ENCODE data around the gene CKAP5.
A peak's percentile ranks its signal among the peaks of the same experiment; 100 is the strongest.

CKAP5 gene

DNA sequence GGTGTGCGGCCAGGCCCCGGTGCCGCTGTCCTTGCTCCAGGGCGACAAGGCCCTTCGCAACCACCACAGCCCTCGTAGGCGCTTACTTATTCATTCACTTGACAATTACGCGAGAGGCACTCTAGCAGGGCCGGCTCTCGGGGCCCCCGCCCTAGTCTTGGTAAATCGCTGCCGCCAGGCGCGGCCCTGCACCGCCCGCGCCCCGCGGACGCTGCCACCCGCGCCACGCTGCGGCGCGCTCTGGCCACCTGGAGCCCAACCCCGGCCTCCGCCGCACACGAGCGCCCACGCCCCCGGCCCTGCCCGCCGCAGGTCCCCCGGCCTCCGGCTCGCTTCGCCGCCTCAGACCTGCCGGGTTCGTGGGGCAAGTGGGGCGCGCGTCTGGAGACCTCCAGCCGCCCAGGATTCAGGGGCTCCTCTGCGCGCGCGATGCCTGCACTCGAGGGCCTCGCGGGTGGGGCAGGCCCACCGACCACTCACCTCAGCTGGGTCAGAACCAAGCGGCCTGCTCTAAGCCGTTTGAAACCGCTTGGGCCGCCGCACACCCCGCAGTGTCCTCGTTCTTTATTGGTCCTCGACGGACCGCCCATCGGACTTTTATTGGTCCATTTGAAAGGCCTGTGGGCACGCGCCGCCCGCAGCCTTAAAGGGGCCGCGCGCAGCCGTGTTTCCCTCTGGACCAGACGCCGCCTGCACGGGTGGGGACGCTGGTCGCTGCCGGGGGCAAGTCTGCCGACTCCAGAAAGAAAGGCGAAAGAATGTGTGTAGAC, at the start of gene CKAP5:
Gene CKAP5 (minus strand): TSS at position 541 of the 770 bp plus-strand sequence. CDS start 25,049 bp downstream, outside the sequence.
- H3K79me2 ChIP-seq: peaks cover 15% of the 10 kb centered on the region
- H3K4me3 ChIP-seq (ENCODE audit: low read depth, low read length): peak within 1 kb of the TSS; percentile 71
- H3K27me3 ChIP-seq (ENCODE audit: control insufficient read depth, insufficient read depth, low read length): no peaks in the 10 kb centered on the region
- H3K36me3 ChIP-seq (ENCODE audit: control insufficient read depth, insufficient read depth, low read length): no peaks in the 10 kb centered on the region
- H3K4me1 ChIP-seq: no peaks in the 10 kb centered on the region
- no peak within 1 kb of the TSS for H3K9ac ChIP-seq
- H2AFZ ChIP-seq: peak within 1 kb of the TSS; percentile 85
- TF ChIP-seq, protein P1, sequence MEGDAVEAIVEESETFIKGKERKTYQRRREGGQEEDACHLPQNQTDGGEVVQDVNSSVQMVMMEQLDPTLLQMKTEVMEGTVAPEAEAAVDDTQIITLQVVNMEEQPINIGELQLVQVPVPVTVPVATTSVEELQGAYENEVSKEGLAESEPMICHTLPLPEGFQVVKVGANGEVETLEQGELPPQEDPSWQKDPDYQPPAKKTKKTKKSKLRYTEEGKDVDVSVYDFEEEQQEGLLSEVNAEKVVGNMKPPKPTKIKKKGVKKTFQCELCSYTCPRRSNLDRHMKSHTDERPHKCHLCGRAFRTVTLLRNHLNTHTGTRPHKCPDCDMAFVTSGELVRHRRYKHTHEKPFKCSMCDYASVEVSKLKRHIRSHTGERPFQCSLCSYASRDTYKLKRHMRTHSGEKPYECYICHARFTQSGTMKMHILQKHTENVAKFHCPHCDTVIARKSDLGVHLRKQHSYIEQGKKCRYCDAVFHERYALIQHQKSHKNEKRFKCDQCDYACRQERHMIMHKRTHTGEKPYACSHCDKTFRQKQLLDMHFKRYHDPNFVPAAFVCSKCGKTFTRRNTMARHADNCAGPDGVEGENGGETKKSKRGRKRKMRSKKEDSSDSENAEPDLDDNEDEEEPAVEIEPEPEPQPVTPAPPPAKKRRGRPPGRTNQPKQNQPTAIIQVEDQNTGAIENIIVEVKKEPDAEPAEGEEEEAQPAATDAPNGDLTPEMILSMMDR (IDR thresholded peaks at IDR 0.05): no peak
- no peak within 1 kb of the TSS for H3K27ac ChIP-seq
- H3K4me2 ChIP-seq (ENCODE audit: low read length): peak within 1 kb of the TSS; percentile 77
- H3K9me3 ChIP-seq (ENCODE audit: control insufficient read depth, low read length): no peaks in the 10 kb centered on the region

DNA sequence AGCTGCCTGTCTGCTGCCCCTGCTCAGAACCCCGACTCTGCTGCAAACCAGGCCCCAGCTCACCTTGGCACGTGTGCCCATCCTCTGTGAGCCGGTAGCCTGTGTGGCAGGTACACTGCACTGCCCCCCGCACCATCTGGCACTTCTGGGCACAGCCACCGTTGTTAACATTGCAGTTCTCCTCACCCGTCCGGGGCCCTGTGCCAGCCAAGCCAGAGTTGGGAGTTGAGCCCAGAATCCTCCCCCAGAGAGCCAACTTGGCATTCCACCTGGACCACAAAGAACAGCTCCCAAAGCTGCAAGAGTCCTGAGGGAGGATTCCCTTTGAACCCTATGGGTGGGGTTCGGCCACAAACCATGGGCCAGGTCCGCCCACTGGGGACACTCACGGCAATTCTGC, 49.7 kb upstream of the CKAP5 start:
- H3K27me3 ChIP-seq (ENCODE audit: control insufficient read depth, insufficient read depth, low read length): no peaks in the 10 kb centered on the region
- H3K4me3 ChIP-seq (ENCODE audit: low read depth, low read length): no peak overlapping the region
- no peak overlapping the region for H2AFZ ChIP-seq
- H3K9ac ChIP-seq: no peak overlapping the region
- TF ChIP-seq, protein P1 (IDR thresholded peaks at IDR 0.05): no peak
- H3K36me3 ChIP-seq (ENCODE audit: control insufficient read depth, insufficient read depth, low read length): no peaks in the 10 kb centered on the region
- no peak overlapping the region for H3K27ac ChIP-seq
- no peaks in the 10 kb centered on the region for H3K9me3 ChIP-seq (ENCODE audit: control insufficient read depth, low read length)
- H3K4me2 ChIP-seq (ENCODE audit: low read length): no peak overlapping the region
- no peaks in the 10 kb centered on the region for H3K79me2 ChIP-seq
- no peaks in the 10 kb centered on the region for H3K4me1 ChIP-seq

DNA sequence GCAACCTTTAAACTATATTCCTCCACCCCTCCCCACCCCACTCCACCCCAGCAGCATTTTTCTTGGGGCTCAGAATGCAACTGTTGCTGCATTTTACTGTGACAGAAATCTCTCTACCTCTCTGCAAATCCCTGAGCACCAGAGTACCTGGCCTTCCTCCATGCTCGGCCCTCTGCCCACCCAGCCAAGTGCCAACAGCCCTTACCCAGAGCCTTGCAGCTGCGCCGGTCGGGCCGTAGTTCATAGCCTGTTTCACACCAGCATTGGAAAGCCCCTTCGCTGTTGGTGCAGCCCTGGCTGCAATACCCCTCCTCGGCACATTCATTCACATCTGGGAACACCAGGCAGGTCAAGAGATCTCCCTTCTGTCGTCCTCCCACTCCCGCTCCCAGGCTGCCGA, 48.9 kb upstream of the CKAP5 start:
- Histone ChIP-seq H3K27ac (no peak overlapping the region), H3K79me2 (no peaks in the 10 kb centered on the region), H3K4me2 (ENCODE audit: low read length) (no peak overlapping the region), H3K4me1 (no peaks in the 10 kb centered on the region), H3K36me3 (ENCODE audit: control insufficient read depth, insufficient read depth, low read length) (no peaks in the 10 kb centered on the region), H2AFZ (no peak overlapping the region), H3K27me3 (ENCODE audit: control insufficient read depth, insufficient read depth, low read length) (no peaks in the 10 kb centered on the region), H3K9me3 (ENCODE audit: control insufficient read depth, low read length) (no peaks in the 10 kb centered on the region), H3K9ac (no peak overlapping the region), H3K4me3 (ENCODE audit: low read depth, low read length) (no peak overlapping the region)
- TF ChIP-seq, protein P1 (IDR thresholded peaks at IDR 0.05): no peak

DNA sequence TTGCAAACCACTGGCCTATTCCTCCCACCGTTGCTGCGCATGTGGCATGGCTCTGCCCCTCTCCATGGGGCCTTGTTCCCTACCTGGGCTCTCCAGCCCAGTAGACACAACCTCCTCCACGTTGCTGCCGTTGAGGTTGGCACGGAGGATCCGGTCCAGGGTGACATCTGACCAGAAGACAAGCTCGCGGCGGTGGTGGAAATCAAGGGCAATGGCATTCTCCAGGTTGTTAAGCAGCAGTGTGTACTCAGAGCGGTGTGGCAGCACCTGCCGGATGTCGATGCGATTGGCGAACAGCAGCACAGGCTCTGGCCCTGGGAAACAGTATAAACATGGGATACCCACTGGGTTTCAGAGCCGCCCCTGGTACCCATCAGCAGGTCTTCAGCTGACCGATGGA, 48.4 kb upstream of the CKAP5 start:
- Histone ChIP-seq H3K4me2 (ENCODE audit: low read length) (no peak overlapping the region), H3K4me3 (ENCODE audit: low read depth, low read length) (no peak overlapping the region), H3K4me1 (no peaks in the 10 kb centered on the region), H3K36me3 (ENCODE audit: control insufficient read depth, insufficient read depth, low read length) (no peaks in the 10 kb centered on the region), H3K79me2 (no peaks in the 10 kb centered on the region), H3K27me3 (ENCODE audit: control insufficient read depth, insufficient read depth, low read length) (no peaks in the 10 kb centered on the region), H3K27ac (no peak overlapping the region), H3K9ac (no peak overlapping the region), H3K9me3 (ENCODE audit: control insufficient read depth, low read length) (no peaks in the 10 kb centered on the region), H2AFZ (no peak overlapping the region)
- TF ChIP-seq, protein P1 (IDR thresholded peaks at IDR 0.05): no peak

DNA sequence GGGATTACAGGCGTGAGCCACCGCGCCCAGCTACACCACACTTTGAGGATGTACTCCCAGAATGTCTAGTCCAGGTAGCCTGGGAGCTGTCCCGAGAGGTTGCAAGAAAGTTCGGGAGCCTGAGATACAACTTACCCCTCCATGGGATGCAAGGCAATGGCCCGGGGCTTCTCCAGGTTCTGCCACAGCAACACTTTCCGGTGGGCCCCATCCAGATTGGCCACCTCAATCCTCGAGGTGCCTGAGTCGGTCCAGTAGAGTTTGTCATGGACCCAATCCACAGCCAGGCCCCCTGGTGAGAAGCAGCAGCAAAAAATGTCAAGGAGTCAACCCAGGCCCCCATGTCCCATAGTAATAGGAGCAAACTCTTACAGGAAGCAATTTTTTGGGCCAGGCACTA, 46.8 kb upstream of the CKAP5 start:
- Histone ChIP-seq H3K27me3 (ENCODE audit: control insufficient read depth, insufficient read depth, low read length) (no peaks in the 10 kb centered on the region), H2AFZ (no peak overlapping the region), H3K27ac (no peak overlapping the region), H3K9me3 (ENCODE audit: control insufficient read depth, low read length) (no peaks in the 10 kb centered on the region), H3K9ac (no peak overlapping the region), H3K36me3 (ENCODE audit: control insufficient read depth, insufficient read depth, low read length) (no peaks in the 10 kb centered on the region), H3K79me2 (no peaks in the 10 kb centered on the region), H3K4me3 (ENCODE audit: low read depth, low read length) (no peak overlapping the region), H3K4me2 (ENCODE audit: low read length) (no peak overlapping the region), H3K4me1 (no peaks in the 10 kb centered on the region)
- TF ChIP-seq, protein P1 (IDR thresholded peaks at IDR 0.05): no peak
